ENCODE results near the gene LAMA5.

Gene LAMA5

GRCh38 chr20:62368976-62369814 lies 2.1 kb upstream of the LAMA5 start:
- DNase-seq: peak in 1 of 2 experiments; percentile 72

GRCh38 chr20:62368392-62368975 lies 1.4 kb upstream of the LAMA5 start:
- peak; percentile 36 to 78 for DNase-seq

GRCh38 chr20:62367633-62368391 lies 700 bp upstream of the LAMA5 start:
- peak; percentile 46 to 88 for DNase-seq

- peak; percentile 50 to 92 for DNase-seq
These were observed 559 bp downstream of the LAMA5 start for GRCh38 chr20:62366370-62367135.

- peak; percentile 71 to 90 for DNase-seq
These were observed 1.2 kb downstream of the LAMA5 start for GRCh38 chr20:62365814-62366369.

- no peak for DNase-seq
These were observed 2.0 kb downstream of the LAMA5 start for GRCh38 chr20:62364911-62365736.

- DNase-seq: no peak
These were observed 2.9 kb downstream of the LAMA5 start for GRCh38 chr20:62363920-62364851.

- DNase-seq: no peak
These were observed 3.9 kb downstream of the LAMA5 start for GRCh38 chr20:62362991-62363919.

GRCh38 chr20:62362590-62362940 lies 4.5 kb downstream of the LAMA5 start:
- no peak for DNase-seq

GRCh38 chr20:62361799-62362589 lies 5.1 kb downstream of the LAMA5 start:
- DNase-seq: no peak

GRCh38 chr20:62360854-62361798 lies 6.0 kb downstream of the LAMA5 start:
- DNase-seq: no peak

- no peak for DNase-seq
These were observed 7.5 kb downstream of the LAMA5 start for GRCh38 chr20:62359491-62360121.

- DNase-seq: no peak
These were observed 8.0 kb downstream of the LAMA5 start for GRCh38 chr20:62359043-62359490.

- DNase-seq: no peak
These were observed 8.7 kb downstream of the LAMA5 start for GRCh38 chr20:62358171-62359042.

- DNase-seq: no peak
These were observed 9.4 kb downstream of the LAMA5 start for GRCh38 chr20:62357681-62358080.

- DNase-seq: no peak
These were observed 9.9 kb downstream of the LAMA5 start for GRCh38 chr20:62357187-62357667.
